ENCODE data around the gene KCNJ12. TPM values are rescaled to one million over a fixed set of nuclear protein-coding genes. Genes with fewer than 3 reads are reported as not detected.

The KCNJ12 gene
- total RNA-seq, 1 donor from 2014 or later = not detected

DNA sequence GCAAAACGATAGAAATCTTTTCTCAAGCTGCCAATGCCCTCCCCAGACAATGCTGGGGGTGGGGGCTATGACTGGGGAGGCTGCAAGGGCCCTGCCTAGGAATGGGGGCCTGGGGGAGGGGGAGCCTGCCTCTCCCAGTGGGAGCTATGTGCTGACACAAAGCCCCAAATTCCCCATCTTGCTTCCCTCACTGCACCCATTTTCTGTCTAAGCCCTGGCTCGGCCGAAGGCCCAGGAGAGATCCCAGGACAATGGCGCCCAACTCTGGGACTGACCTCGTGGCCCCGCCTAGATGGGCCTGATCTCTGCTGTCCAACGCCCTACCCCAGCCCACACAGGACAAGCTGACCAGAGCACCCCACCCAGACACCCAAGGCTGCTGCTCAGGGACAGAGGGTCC, 11.1 kb upstream of the KCNJ12 start:
- no peak for DNase-seq (ENCODE audit: low read depth in 2 of 2)

DNA sequence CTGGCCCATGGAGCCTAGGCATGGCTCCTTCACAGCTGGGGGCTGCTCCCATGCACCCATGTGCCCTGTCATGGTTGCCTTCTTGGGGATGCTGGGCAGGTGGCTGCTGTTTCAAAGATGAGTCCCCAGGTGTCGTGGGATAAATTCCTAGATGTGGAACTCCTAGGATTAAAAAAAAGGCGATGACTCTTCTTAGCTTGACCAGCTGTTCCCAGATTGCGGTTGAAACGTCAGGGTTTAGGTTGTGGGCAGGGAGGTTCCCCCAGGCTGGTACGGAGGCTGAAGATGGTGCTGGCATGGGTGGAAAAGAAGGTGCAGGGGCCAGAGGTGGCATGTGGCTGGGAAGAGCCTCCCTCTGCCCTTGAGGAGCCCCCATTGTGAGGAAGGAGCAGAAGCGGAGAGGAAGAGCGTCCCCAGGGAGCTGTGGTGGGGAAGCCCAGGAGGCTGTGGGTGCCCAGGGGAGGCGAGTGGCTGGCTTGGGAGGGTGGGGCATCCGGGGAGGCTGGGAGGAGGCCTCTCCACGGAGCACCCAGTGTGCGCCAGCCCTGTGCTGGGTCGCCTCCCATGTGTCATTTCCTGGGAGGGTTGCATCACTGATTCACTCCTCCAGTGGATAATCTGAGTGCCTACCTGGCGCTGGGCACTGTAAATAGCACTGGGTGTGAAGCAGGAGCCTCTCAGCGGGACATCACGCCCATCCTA, 7.5 kb upstream of the KCNJ12 start:
- DNase-seq (ENCODE audit: low read depth in 2 of 2) = no peak

GRCh38 chr17:21369395-21369794, 6.8 kb upstream of the KCNJ12 start:
- DNase-seq (ENCODE audit: low read depth in 2 of 2) = no peak

- DNase-seq (ENCODE audit: low read depth in 2 of 2) = no peak
Observed at GRCh38 chr17:21370430-21370829, 5.7 kb upstream of the KCNJ12 start.

DNA sequence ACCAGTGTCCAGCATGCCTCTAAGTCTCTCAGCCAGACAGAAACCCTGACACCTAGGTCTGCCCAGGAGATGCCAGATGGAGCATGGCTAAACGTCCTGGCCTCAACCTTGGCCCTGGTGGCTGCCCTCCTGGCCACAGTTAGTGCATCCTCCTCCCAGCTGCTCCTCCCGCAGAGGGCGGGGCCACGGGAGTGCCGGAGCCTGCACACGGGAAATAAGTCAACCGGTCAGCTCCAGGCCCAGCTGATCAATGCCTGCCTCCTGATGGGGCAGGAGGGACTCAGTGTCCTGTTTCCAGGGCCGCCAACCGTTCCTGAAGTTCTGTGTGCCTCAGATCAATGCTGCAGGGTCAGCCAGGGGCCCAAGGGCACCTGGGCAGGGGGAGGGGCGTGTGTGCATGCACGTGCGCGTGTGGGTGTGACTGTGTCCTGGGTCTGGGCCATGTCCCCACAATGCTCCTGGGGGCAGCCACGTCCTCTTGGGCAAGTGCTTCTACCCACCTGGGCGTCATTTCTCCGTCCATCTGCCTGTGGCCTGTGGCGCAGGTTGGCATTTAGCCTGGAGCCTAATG, 4.6 kb upstream of the KCNJ12 start:
- DNase-seq (ENCODE audit: low read depth in 2 of 2) = no peak

- DNase-seq (ENCODE audit: low read depth in 2 of 2) = no peak
Observed at GRCh38 chr17:21372256-21372954, 3.8 kb upstream of the KCNJ12 start.

DNA sequence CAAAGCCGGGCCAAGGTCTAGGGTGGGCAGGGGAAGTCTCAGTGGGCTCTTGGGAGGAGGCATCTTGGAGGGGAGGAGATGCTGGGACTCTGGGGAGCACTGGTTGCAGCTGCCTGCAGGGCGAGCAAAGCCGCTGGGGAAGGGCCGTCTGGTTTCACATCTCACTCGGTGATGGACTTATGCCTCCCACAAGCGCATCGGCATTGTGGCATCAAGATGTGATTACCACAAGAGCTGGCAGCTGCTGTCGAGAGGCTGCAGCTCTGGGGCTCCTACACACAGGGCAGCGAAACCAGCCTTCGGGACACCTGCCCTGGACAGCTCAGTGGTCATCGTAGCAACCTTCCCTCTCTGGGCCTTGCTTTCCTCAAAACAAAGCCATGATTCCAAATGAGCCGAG, 3.1 kb upstream of the KCNJ12 start:
- no peak for DNase-seq (ENCODE audit: low read depth in 2 of 2)

GRCh38 chr17:21373696-21374440, 2.3 kb upstream of the KCNJ12 start:
- no peak for DNase-seq (ENCODE audit: low read depth in 2 of 2)

DNA sequence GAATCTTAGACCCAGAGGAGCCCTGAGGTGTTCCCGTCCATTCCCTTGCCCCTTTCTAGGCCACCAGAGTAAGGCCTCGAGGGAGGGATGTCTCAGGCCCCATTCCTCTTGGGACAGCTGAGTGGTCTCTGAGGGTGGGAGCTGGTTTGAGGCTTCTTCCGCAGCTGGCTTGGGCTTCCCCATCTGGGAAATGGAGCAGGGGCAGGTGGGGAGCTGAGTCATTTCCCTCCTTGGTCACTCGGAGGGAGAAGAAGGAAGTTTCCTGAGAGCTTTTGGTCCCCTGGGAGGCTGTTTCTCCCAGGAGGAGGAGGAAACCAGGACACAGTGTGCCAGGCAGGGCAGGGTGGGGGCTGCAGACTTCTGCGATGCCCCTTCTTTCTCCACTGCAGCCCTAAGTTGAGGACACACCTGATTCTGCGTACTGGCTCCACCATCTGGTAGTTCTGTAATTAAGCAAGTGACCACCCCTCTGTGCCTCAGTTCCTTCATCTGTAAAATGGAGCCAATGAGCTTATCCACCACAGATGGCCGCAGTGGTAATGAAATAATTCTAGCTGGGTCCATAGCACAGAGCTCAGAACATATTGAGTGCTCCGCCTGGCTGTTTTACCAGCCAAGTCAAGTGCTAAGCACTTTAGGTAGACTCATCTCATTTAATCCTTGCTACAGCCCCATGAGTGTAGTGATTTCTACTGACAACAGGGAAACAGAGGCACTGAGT, 1.6 kb upstream of the KCNJ12 start:
- peak in 1 of 2 donors; percentile 25 for DNase-seq (ENCODE audit: low read depth in 2 of 2)

DNA sequence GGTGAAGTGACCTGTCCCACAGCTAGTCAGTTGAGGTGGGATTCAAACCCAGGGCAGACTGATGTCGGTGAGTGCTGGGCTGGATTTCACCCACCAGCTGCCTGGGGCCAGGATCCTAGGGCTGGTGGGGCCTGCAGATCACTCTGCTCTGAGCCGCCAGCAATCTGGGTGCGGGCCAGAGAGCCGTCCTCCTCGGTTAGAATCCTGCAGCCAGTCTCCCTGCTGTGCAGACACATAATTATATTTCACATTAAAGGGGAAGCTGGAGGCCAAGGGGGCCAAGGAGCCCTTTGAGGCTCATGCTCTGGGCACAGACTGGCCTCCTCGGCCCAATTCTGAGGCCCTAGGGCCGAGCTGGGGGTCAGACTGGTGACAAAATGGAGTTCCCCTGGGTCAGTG, 996 bp upstream of the KCNJ12 start:
- no peak for DNase-seq (ENCODE audit: low read depth in 2 of 2)

DNA sequence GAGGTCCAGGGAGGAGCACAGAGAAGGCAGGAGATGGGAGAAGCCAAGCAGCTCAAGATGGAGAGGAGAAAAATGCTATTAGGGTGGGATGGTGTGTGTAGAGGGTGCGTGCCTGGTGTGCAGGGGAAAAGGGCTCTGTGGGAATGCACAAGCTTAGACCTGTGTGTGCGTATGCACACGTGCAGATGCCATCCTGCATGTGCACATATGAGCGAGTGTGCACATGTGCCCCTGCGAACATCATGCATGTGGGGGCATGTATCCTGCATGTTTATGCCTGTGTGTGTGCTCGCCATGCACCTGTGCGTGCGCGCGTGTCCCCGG, 438 bp upstream of the KCNJ12 start:
- DNase-seq (ENCODE audit: low read depth in 2 of 2) = peak in 1 of 2 donors; percentile 12

- DNase-seq (ENCODE audit: low read depth in 2 of 2) = peak; percentile 37 to 41
Observed at GRCh38 chr17:21376759-21377690, 868 bp downstream of the KCNJ12 start.

DNA sequence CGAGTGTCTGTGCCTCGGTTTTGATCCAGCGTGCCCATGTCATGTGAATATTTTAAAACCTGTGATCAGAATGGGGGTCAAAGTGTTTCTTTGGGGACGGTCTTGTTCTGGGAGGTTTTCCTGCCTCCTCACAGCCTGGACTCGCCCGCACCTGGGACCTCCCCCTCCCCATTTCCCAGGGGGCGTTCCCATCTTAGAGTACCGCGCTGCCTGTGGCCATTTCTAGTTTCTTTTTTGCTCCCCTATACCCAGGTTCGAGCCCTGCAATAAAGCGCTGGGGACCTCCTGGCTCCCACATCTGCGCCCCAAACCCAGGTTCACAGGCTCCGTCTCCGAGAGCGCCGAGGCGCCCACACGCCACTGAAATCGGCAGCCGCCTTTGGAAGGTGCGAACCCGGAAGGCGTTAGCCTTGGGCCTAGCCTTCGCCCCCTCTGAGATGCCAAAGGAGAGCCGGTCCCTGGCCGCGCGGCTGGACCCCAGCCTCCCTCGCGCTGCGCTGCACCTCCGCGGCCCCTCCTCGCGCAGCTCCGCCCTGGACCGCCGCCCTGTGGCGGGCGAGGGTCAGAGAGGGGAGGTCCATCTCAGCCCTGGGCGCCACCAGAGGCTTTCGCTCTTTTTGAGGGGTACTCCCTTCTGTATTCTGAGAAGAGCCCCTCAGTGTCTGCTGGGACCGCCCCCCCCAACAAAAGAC, 1.7 kb downstream of the KCNJ12 start:
- no peak for DNase-seq (ENCODE audit: low read depth in 2 of 2)

DNA sequence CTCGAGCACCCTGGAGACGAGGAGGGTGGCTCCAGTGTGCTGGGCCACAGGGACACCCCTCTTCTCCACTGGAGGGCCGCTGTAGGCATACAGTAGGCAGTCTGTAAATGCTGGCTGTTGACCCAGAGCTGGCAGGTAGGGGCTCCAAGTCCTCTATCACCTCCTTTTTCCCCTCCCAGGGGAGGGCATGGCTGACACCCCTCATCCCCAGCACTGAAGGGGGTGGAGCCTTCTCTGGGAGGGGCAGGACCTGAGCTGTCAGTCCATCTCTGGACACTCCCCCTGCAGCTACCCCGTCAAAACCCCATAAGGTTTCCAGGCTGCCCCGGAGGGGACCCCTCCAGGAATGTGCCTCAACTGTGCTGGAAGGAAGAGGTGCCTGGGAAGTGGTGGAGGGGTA, 2.4 kb downstream of the KCNJ12 start:
- DNase-seq (ENCODE audit: low read depth in 2 of 2) = no peak

- no peak for DNase-seq (ENCODE audit: low read depth in 2 of 2)
Observed at GRCh38 chr17:21379080-21379711, 3.0 kb downstream of the KCNJ12 start.

GRCh38 chr17:21380659-21381058, 4.5 kb downstream of the KCNJ12 start:
- no peak for DNase-seq (ENCODE audit: low read depth in 2 of 2)

GRCh38 chr17:21381076-21381706, 5.0 kb downstream of the KCNJ12 start:
- DNase-seq (ENCODE audit: low read depth in 2 of 2) = no peak

GRCh38 chr17:21382560-21383495, 6.7 kb downstream of the KCNJ12 start:
- no peak for DNase-seq (ENCODE audit: low read depth in 2 of 2)

All from lung microvascular endothelial cell (primary cell).